Activated T-helper 17 cell treated with anti-CD3 and anti-CD28 coated beads, Interleukin-2, amount 50 U/mL, for 72 hours (primary cell): ENCODE results near the gene MINDY2. TPM values are rescaled to one million over a fixed set of nuclear protein-coding genes. Genes with fewer than 3 reads are reported as not detected.
A peak's percentile ranks its signal among the peaks of the same experiment; 100 is the strongest.
"Not testable (repeated sequence)": the region's sequence is repeated elsewhere in the genome, so short reads cannot be mapped to it uniquely, and the experiment has no call there.

Source experiments
- ATAC-seq: fragments of 150-1000 bp; cut with Tn5 transposase; replicated peaks from 2 replicates; pipeline ENCODE4 v1.10.0; 2021; ENCODE audit warnings: mild to moderate bottlenecking, moderate library complexity
- H3K27ac Mint-ChIP-seq: one replicate; pipeline ENCODE4 v1.8.0; 2022; ENCODE audit warnings: mixed read lengths
- H3K27me3 Mint-ChIP-seq: one replicate; pipeline ENCODE4 v1.8.0; 2022; ENCODE audit warnings: mixed read lengths
- H3K36me3 Mint-ChIP-seq: one replicate; pipeline ENCODE4 v1.8.0; 2022; ENCODE audit warnings: low read depth, mild to moderate bottlenecking, mixed read lengths
- H3K4me1 Mint-ChIP-seq: one replicate; pipeline ENCODE4 v1.8.0; 2022; ENCODE audit warnings: mixed read lengths
- H3K4me3 Mint-ChIP-seq: one replicate; pipeline ENCODE4 v1.8.0; 2022; ENCODE audit warnings: mild to moderate bottlenecking, mixed read lengths
- H3K9me3 Mint-ChIP-seq: one replicate; pipeline ENCODE4 v1.8.0; 2022; ENCODE audit warnings: mixed read lengths
- total RNA-seq, 2 donors: library from RNA; stranded (reverse); gene quantifications; one replicate each; pipeline ENCODE4 v1.2.3, GENCODE V29; 2022

The MINDY2 gene
- total RNA-seq, 2 donors from 2014 or later = 17.2 to 33.0 TPM

DNA sequence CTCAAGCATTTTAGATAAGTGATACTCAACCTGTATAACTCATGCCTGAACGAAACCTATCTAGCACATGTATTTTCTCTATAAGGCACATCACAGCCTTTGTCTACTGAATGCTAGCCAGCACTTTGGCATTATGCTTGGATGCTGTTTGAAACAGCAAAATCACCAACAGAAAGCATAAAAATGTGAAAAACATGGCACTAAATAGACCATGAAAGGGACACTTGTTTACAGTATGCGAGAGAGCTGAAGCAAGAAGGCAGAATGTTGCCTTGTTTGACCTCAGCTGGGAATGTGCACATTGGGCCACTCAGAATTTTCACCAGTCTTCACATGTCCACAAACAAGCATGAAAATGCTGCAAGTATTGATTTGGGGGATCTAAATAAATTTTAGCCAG, 59.5 kb downstream of the MINDY2 start:
- Mint-ChIP-seq H3K27ac (no peak overlapping the region), H3K27me3 (no peaks in the 10 kb centered on the region), H3K4me1 (no peaks in the 10 kb centered on the region), H3K9me3 (no peaks in the 10 kb centered on the region), H3K36me3 (peaks cover 61% of the 10 kb centered on the region), H3K4me3 (no peak overlapping the region)
- ATAC-seq = no peak

DNA sequence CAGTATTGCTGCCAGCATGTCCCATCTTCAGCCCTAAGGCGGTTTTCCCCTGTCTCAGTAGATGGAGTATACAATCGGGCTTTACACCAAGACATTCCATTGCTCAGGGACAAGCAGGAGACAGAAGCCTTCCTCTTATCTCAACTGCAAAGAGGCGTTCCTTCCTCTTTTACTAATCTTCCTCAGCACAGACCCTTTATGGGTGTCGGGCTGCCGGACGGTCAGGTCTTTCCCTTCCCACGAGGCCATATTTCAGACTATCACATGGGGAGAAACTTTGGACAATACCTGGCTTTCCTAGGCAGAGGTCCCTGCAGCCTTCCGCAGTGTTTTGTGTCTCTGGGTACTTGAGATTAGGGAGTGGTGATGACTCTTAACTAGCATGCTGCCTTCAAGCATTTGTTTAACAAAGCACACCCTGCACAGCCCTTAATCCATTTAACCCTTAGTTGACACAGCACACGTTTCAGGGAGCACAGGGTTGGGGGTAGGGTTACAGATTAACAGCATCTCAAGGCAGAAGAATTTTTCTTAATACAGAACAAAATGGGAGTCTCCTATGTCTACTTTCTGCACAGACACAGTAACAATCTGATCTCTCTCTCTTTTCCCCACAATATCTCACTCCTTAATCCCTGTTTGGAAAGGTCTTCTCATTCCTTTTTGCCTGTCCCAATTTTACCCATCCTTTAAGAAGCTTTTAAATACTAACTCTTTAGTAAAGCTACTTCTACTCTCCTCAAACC, 62.8 kb downstream of the MINDY2 start:
- not testable (repeated sequence) for ATAC-seq, H3K4me1 Mint-ChIP-seq, H3K27me3 Mint-ChIP-seq, H3K9me3 Mint-ChIP-seq, H3K27ac Mint-ChIP-seq, H3K4me3 Mint-ChIP-seq
- H3K36me3 Mint-ChIP-seq = peaks cover 49% of the 10 kb centered on the region

DNA sequence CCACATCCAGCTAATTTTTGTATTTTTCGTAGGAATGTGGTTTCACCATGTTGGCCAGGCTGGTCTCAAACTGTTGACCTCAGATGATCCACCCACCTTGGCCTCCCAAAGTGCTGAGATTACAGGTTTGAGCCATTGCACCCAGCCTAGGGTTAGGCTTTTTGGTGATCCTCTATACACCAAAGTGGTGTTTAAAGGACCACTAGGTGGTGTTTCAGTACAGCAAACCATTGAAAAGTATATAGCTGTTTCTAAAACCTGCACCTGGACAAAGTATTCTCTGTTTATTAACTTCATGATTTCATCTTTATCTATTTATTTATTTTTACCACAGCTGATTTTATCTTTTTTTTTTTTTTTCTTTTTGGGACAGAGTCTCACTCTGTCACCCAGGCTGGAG, 68.4 kb downstream of the MINDY2 start:
- H3K27me3 Mint-ChIP-seq = no peaks in the 10 kb centered on the region
- H3K36me3 Mint-ChIP-seq = peaks cover 16% of the 10 kb centered on the region
- H3K4me3 Mint-ChIP-seq = no peak overlapping the region
- no peak overlapping the region for H3K27ac Mint-ChIP-seq
- H3K9me3 Mint-ChIP-seq = no peaks in the 10 kb centered on the region
- H3K4me1 Mint-ChIP-seq = no peaks in the 10 kb centered on the region
- no peak for ATAC-seq

- Mint-ChIP-seq H3K4me3 (no peak overlapping the region), H3K27ac (no peak overlapping the region), H3K4me1 (no peaks in the 10 kb centered on the region), H3K27me3 (no peaks in the 10 kb centered on the region), H3K9me3 (no peaks in the 10 kb centered on the region), H3K36me3 (peaks cover 18% of the 10 kb centered on the region)
- ATAC-seq = no peak
These were observed 68.9 kb downstream of the MINDY2 start for GRCh38 chr15:58840048-58840447.

GRCh38 chr15:58842713-58843396, 71.8 kb downstream of the MINDY2 start:
- Mint-ChIP-seq H3K27me3 (no peaks in the 10 kb centered on the region), H3K36me3 (peaks cover 32% of the 10 kb centered on the region), H3K27ac (no peak overlapping the region), H3K4me3 (no peak overlapping the region), H3K4me1 (no peaks in the 10 kb centered on the region), H3K9me3 (no peaks in the 10 kb centered on the region)
- no peak for ATAC-seq

- H3K36me3 Mint-ChIP-seq = peaks cover 80% of the 10 kb centered on the region
- not testable (repeated sequence) for H3K4me3 Mint-ChIP-seq, H3K27ac Mint-ChIP-seq, H3K9me3 Mint-ChIP-seq, H3K4me1 Mint-ChIP-seq, H3K27me3 Mint-ChIP-seq, ATAC-seq
These were observed 80.1 kb downstream of the MINDY2 start for GRCh38 chr15:58851205-58851604.

GRCh38 chr15:58852347-58852746, 81.2 kb downstream of the MINDY2 start:
- H3K36me3 Mint-ChIP-seq = peaks cover 69% of the 10 kb centered on the region
- no peak overlapping the region for H3K27ac Mint-ChIP-seq
- no peak overlapping the region for H3K4me3 Mint-ChIP-seq
- no peaks in the 10 kb centered on the region for H3K9me3 Mint-ChIP-seq
- ATAC-seq = no peak
- no peaks in the 10 kb centered on the region for H3K27me3 Mint-ChIP-seq
- no peaks in the 10 kb centered on the region for H3K4me1 Mint-ChIP-seq

DNA sequence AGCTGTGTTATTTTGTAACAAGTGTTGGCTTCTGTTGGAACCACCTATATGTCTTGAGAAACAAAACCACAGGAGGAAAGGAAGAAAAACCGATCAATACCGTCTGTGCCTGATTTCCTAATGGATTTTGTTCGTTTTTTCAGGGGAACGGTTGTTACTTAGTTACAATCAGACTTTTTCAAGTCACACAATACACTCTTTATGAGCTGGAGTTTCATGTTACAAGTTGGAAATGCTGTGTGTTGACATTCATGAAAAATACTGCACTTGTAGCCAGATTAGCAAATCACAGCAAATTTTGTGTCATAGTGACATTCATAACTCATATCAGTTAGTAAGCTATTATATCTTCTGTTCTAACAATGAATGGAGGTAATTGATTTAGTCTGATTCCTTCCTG, 83.5 kb downstream of the MINDY2 start:
- Mint-ChIP-seq H3K4me1 (no peaks in the 10 kb centered on the region), H3K4me3 (no peak overlapping the region), H3K36me3 (peaks cover 48% of the 10 kb centered on the region), H3K9me3 (no peaks in the 10 kb centered on the region), H3K27ac (no peak overlapping the region), H3K27me3 (no peaks in the 10 kb centered on the region)
- ATAC-seq = no peak

GRCh38 chr15:58856086-58856485, 85.0 kb downstream of the MINDY2 start:
- no peaks in the 10 kb centered on the region for H3K4me1 Mint-ChIP-seq
- H3K9me3 Mint-ChIP-seq = no peaks in the 10 kb centered on the region
- no peak overlapping the region for H3K4me3 Mint-ChIP-seq
- no peak overlapping the region for H3K27ac Mint-ChIP-seq
- H3K36me3 Mint-ChIP-seq = peaks cover 42% of the 10 kb centered on the region
- H3K27me3 Mint-ChIP-seq = no peaks in the 10 kb centered on the region
- no peak for ATAC-seq

DNA sequence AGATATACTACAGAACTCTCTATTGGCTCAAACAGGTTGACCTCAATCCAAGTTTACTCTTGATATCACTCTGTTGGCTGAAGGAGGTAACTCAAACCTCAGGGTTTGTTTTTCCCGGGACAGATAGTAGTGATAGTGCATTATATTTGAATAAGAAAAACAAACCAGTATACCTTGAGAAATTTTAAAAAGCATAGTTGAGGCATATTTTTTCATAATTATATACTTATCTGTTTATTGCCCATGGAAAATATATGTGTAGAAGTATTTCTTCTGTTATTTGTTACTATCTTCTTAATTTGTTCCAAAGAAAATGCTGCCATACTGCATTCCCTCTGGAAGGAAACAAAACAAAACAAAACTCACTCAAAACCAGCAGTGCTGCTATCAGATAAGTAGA, 85.5 kb downstream of the MINDY2 start:
- H3K4me1 Mint-ChIP-seq, H3K9me3 Mint-ChIP-seq, H3K27ac Mint-ChIP-seq, ATAC-seq, H3K27me3 Mint-ChIP-seq, H3K4me3 Mint-ChIP-seq: not testable (repeated sequence)
- peaks cover 39% of the 10 kb centered on the region for H3K36me3 Mint-ChIP-seq

- Mint-ChIP-seq H3K27ac (no peak overlapping the region), H3K9me3 (no peaks in the 10 kb centered on the region), H3K4me3 (no peak overlapping the region), H3K27me3 (peaks cover 7% of the 10 kb centered on the region), H3K36me3 (no peaks in the 10 kb centered on the region), H3K4me1 (peaks cover 6% of the 10 kb centered on the region)
- peak; percentile 66 for ATAC-seq
These were observed 91.2 kb downstream of the MINDY2 start for GRCh38 chr15:58862326-58862725.

GRCh38 chr15:58864602-58865424, 93.7 kb downstream of the MINDY2 start:
- Mint-ChIP-seq H3K4me3 (peak overlapping the region; percentile 3), H3K27me3 (peaks cover 7% of the 10 kb centered on the region), H3K4me1 (peaks cover 6% of the 10 kb centered on the region), H3K27ac (no peak overlapping the region), H3K36me3 (no peaks in the 10 kb centered on the region), H3K9me3 (no peaks in the 10 kb centered on the region)
- ATAC-seq = no peak

DNA sequence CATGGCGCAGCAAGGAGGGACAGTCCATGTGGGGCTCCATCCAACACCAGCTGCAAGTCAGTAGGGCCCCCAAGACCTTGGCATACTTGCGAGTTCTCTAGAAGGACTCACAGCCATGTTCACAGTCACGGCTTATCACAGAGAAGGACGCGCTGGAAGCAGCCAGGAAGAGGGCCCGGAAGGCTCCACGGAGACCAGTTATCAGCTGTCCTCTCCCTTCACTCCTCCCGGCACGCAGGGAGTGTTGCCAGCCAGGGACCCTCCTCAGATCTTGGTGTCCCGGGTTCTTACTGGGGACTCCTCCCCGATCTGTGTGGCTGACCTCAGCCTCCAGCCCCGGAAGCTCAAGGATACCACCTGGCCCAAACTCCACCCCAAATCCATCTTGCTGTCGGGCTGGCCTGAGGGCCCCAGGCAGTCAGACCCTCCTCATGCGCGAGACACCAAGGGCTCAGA, 94.4 kb downstream of the MINDY2 start:
- Mint-ChIP-seq H3K4me3 (no peak overlapping the region), H3K4me1 (peaks cover 6% of the 10 kb centered on the region), H3K27ac (no peak overlapping the region), H3K27me3 (peaks cover 7% of the 10 kb centered on the region), H3K36me3 (no peaks in the 10 kb centered on the region), H3K9me3 (no peaks in the 10 kb centered on the region)
- ATAC-seq = no peak

GRCh38 chr15:58867926-58868325, 96.8 kb downstream of the MINDY2 start:
- Mint-ChIP-seq H3K27ac (no peak overlapping the region), H3K4me1 (peaks cover 6% of the 10 kb centered on the region), H3K9me3 (no peaks in the 10 kb centered on the region), H3K27me3 (peaks cover 7% of the 10 kb centered on the region), H3K4me3 (no peak overlapping the region), H3K36me3 (no peaks in the 10 kb centered on the region)
- ATAC-seq = no peak

GRCh38 chr15:58870451-58870850, 99.3 kb downstream of the MINDY2 start:
- no peaks in the 10 kb centered on the region for H3K27me3 Mint-ChIP-seq
- H3K27ac Mint-ChIP-seq = no peak overlapping the region
- no peak overlapping the region for H3K4me3 Mint-ChIP-seq
- no peaks in the 10 kb centered on the region for H3K4me1 Mint-ChIP-seq
- no peaks in the 10 kb centered on the region for H3K36me3 Mint-ChIP-seq
- ATAC-seq = no peak
- no peaks in the 10 kb centered on the region for H3K9me3 Mint-ChIP-seq
